ENCODE measurements around the gene NELFB. TPM values are rescaled to one million over a fixed set of nuclear protein-coding genes. Genes with fewer than 3 reads are reported as not detected.

Gene NELFB
- total and polyA plus RNA-seq, 4 donors: 4.7 to 24.6 (median 18.1) TPM

- H3K27me3 ChIP-seq (ENCODE audit: control insufficient read depth in 4 of 4, insufficient read depth in 4 of 4, low read length in 3 of 4): no peaks in the 10 kb centered on the region
- peaks cover 0 to 14% (median 5%) of the 10 kb centered on the region in 4 donors for H3K36me3 ChIP-seq (ENCODE audit: control insufficient read depth in 4 of 4, insufficient read depth in 3 of 4, low read depth in 1 of 4, low read length in 3 of 4)
- H3K9ac ChIP-seq (ENCODE audit: low read depth in 1 of 2, low read length in 2 of 2): no peak overlapping the region
- no peak for TF ChIP-seq HNF4G (IDR thresholded peaks at IDR 0.05)
- no peak for TF ChIP-seq REST (IDR thresholded peaks at IDR 0.05)
- TF ChIP-seq TAF1 (conservative IDR thresholded peaks at IDR 0.05): no peak
- TF ChIP-seq EGR1 (IDR thresholded peaks at IDR 0.05; ENCODE audit: low read depth in 2 of 2): no peak
- no peak for TF ChIP-seq SP1 (IDR thresholded peaks at IDR 0.05)
- no peak for TF ChIP-seq NR2F2 (IDR thresholded peaks at IDR 0.05)
- no peak for TF ChIP-seq ATF3 (IDR thresholded peaks at IDR 0.05)
- TF ChIP-seq JUND (IDR thresholded peaks at IDR 0.05): no peak
- TF ChIP-seq RAD21 (IDR thresholded peaks at IDR 0.05): no peak
- TF ChIP-seq HNF4A (conservative IDR thresholded peaks at IDR 0.05): no peak
- TF ChIP-seq FOXA1 (IDR thresholded peaks at IDR 0.05): no peak
- no peak for TF ChIP-seq ZBTB33 (IDR thresholded peaks at IDR 0.05)
- no peak for TF ChIP-seq RXRA (IDR thresholded peaks at IDR 0.05)
- peaks cover 9 to 53% (median 26%) of the 10 kb centered on the region in 4 donors for H3K4me1 ChIP-seq (ENCODE audit: control insufficient read depth in 4 of 4, insufficient read depth in 4 of 4, low read length in 3 of 4)
- no peaks in the 10 kb centered on the region for H3K9me3 ChIP-seq (ENCODE audit: control insufficient read depth in 4 of 4, low read length in 3 of 4)
- no peak for DNase-seq (ENCODE audit: low spot score)
- WGBS: 91% methylated on average over 32 of the region's 32 CpGs
- H3K27ac ChIP-seq (ENCODE audit: low read depth in 1 of 2, low read length in 2 of 2): no peak overlapping the region
- H3K4me3 ChIP-seq (ENCODE audit: low read depth in 1 of 3, low read length in 3 of 3): no peak overlapping the region
These were observed 16.0 kb downstream of the NELFB start for GRCh38 chr9:137270929-137271695.

- TF ChIP-seq ZBTB33 (IDR thresholded peaks at IDR 0.05) (no peak), SP1 (IDR thresholded peaks at IDR 0.05) (no peak), GABPA (IDR thresholded peaks at IDR 0.05 in 1 of 2, conservative IDR thresholded peaks at IDR 0.05 in 1 of 2) (no peak), RAD21 (IDR thresholded peaks at IDR 0.05) (no peak), NR2F2 (IDR thresholded peaks at IDR 0.05) (no peak), FOXA2 (IDR thresholded peaks at IDR 0.05) (no peak), ATF3 (IDR thresholded peaks at IDR 0.05) (no peak), CTCF (IDR thresholded peaks at IDR 0.05; ENCODE audit: low read depth, low read length, missing input control) (no peak), EGR1 (IDR thresholded peaks at IDR 0.05; ENCODE audit: low read depth in 2 of 2) (no peak), MAX (IDR thresholded peaks at IDR 0.05) (no peak), HNF4G (IDR thresholded peaks at IDR 0.05) (no peak), HNF4A (conservative IDR thresholded peaks at IDR 0.05) (no peak), TAF1 (conservative IDR thresholded peaks at IDR 0.05) (no peak), RXRA (IDR thresholded peaks at IDR 0.05) (no peak), YY1 (IDR thresholded peaks at IDR 0.05) (no peak), FOXA1 (IDR thresholded peaks at IDR 0.05) (no peak)
- H3K36me3 ChIP-seq (ENCODE audit: control insufficient read depth in 4 of 4, insufficient read depth in 3 of 4, low read depth in 1 of 4, low read length in 3 of 4): peaks cover 0 to 14% (median 4%) of the 10 kb centered on the region in 4 donors
- no peaks in the 10 kb centered on the region for H3K9me3 ChIP-seq (ENCODE audit: control insufficient read depth in 4 of 4, low read length in 3 of 4)
- H3K4me1 ChIP-seq (ENCODE audit: control insufficient read depth in 4 of 4, insufficient read depth in 4 of 4, low read length in 3 of 4): peaks cover 12 to 59% (median 29%) of the 10 kb centered on the region in 4 donors
- H3K9ac ChIP-seq (ENCODE audit: low read depth in 1 of 2, low read length in 2 of 2): no peak overlapping the region
- H3K4me3 ChIP-seq (ENCODE audit: low read depth in 1 of 3, low read length in 3 of 3): no peak overlapping the region
- no peak overlapping the region for H3K27ac ChIP-seq (ENCODE audit: low read depth in 1 of 2, low read length in 2 of 2)
- H3K27me3 ChIP-seq (ENCODE audit: control insufficient read depth in 4 of 4, insufficient read depth in 4 of 4, low read length in 3 of 4): no peaks in the 10 kb centered on the region
- 67% methylated on average over 3 of the region's 3 CpGs for WGBS
- no peak for DNase-seq (ENCODE audit: low spot score)
These were observed 16.6 kb downstream of the NELFB start for GRCh38 chr9:137271696-137272076.
